ENCODE measurements around the gene ZNF532.

- TF ChIP-seq CTCF (conservative IDR thresholded peaks at IDR 0.05; ENCODE audit: low read length) (no peak), EZH2phosphoT487 (IDR thresholded peaks at IDR 0.05; ENCODE audit: borderline replicate concordance) (no peak)
Observed at GRCh38 chr18:58844871-58845270, 19.8 kb upstream of the ZNF532 start.
